ENCODE measurements around the gene ZNF362.

ZNF362 gene

GRCh38 chr1:33266766-33267165, 10.5 kb downstream of the ZNF362 start:
- CTCF ChIA-PET, result no interaction called here
- Histone ChIP-seq H3K4me3 (ENCODE audit: low read depth, low read length) (no peak overlapping the region), H3K36me3 (ENCODE audit: control insufficient read depth in 2 of 2, insufficient read depth in 1 of 2, low read length in 2 of 2) (peaks cover 0 to 10% of the 10 kb centered on the region in 2 experiments; a peak in 1 of 3 replicates), H3K27ac (ENCODE audit: extremely low read depth, low read depth, low read length) (no peak overlapping the region), H3K4me1 (ENCODE audit: control insufficient read depth, insufficient read depth, low read length) (no peaks in the 10 kb centered on the region), H3K9me3 (ENCODE audit: control insufficient read depth, insufficient read depth, low read depth, low read length) (no peaks in the 10 kb centered on the region)
- POLR2A ChIA-PET, result no interaction called here
- TF ChIP-seq OVOL3 (tag by site-specific recombination; IDR thresholded peaks at IDR 0.05), result no peak
- TF ChIP-seq KLF7 (tag by site-specific recombination; IDR thresholded peaks at IDR 0.05; ENCODE audit: borderline replicate concordance), result no peak
- no peak for TF ChIP-seq ZNF777 (tag by site-specific recombination; IDR thresholded peaks at IDR 0.05; ENCODE audit: borderline replicate concordance)
- TF ChIP-seq ZNF280D (tag by site-specific recombination; IDR thresholded peaks at IDR 0.05), result no peak
- TF ChIP-seq ZNF585B (tag by site-specific recombination; IDR thresholded peaks at IDR 0.05), result no peak
- TF ChIP-seq ZNF513 (tag by site-specific recombination; IDR thresholded peaks at IDR 0.05), result no peak
- no peak for TF ChIP-seq TSHZ1 (tag by site-specific recombination; IDR thresholded peaks at IDR 0.05; ENCODE audit: borderline replicate concordance)
- no peak for TF ChIP-seq ZNF2 (tag by site-specific recombination; IDR thresholded peaks at IDR 0.05)
- no peak for TF ChIP-seq ZBTB21 (tag by site-specific recombination; IDR thresholded peaks at IDR 0.05)
- TF ChIP-seq GFI1B (tag by site-specific recombination; IDR thresholded peaks at IDR 0.05), result no peak
- TF ChIP-seq REST (tag by site-specific recombination; IDR thresholded peaks at IDR 0.05), result no peak
- no peak for TF ChIP-seq ZNF692 (tag by site-specific recombination; IDR thresholded peaks at IDR 0.05)
- TF ChIP-seq ZFHX2 (tag by site-specific recombination; conservative IDR thresholded peaks at IDR 0.05), result no peak
- TF ChIP-seq SP2 (tag by site-specific recombination; IDR thresholded peaks at IDR 0.05), result no peak
- no peak for TF ChIP-seq ZFP3 (tag by site-specific recombination; IDR thresholded peaks at IDR 0.05; ENCODE audit: low read depth)
- no peak for TF ChIP-seq ZNF121 (tag by site-specific recombination; IDR thresholded peaks at IDR 0.05)
- TF ChIP-seq ZNF76 (tag by site-specific recombination; IDR thresholded peaks at IDR 0.05; ENCODE audit: borderline replicate concordance, low read depth), result no peak

Data from HEK293 (cell line).